K562 (cell line): Measurements from ENCODE around the gene HMGB1. TPM values are rescaled to one million over a fixed set of nuclear protein-coding genes. Genes with fewer than 3 reads are reported as not detected.

Source experiments
- ATAC-seq: fragments of 200-7000 bp; cut with Tn5 transposase; 3 replicates; pipeline ENCODE4 v1.9.1; 2020; ENCODE audit warnings: moderate library complexity
- BruUV-seq: library from RNA; stranded (reverse); fragments of 400-500 nt; replicated peaks from 2 replicates; lab custom pipeline; 2021; lab: Mats Ljungman, UMichigan
- CTCF ChIA-PET: fragments of 300-600 bp; formaldehyde crosslinking; extraction: SDS; loops from one replicate; lab custom pipeline; 2021; ENCODE audit warnings: low intra/inter-chr PET ratio; lab: Yijun Ruan, JAX
- POLR2A ChIA-PET: fragments of 300-600, 350-650 bp; sonication (Branson Sonifier 250); formaldehyde crosslinking; extraction: SDS; loops from one replicate; lab custom pipeline; 2021; ENCODE audit warnings: antibody characterized with exemption, inconsistent platforms; lab: Yijun Ruan, JAX
- DNase-seq, 4 experiments: peaks; one replicate each; pipeline versions ENCODE4 v3.0.0 to v3.0.0-alpha.2; 2011 to 2018; ENCODE audit warnings: low spot score in 3 of 4, mixed read lengths in 3 of 4; ENCODE audit errors: extremely low read depth in 1 of 4
- FAIRE-seq: peaks from 2 replicates; lab custom pipeline; 2011; peaks lifted over from hg19 to GRCh38; lab: Jason Lieb, UNC
- H2AFZ ChIP-seq: 2 replicates; pipeline ENCODE4 v1.6.0; 2011; ENCODE audit warnings: low read depth, low read length, control low read depth, inconsistent platforms
- H3K27ac ChIP-seq: fragments of 200-600 bp; 3 replicates; pipeline ENCODE4 v1.8.0; 2011; ENCODE audit warnings: low read depth, mild to moderate bottlenecking, control low read depth, inconsistent platforms, low read length, moderate library complexity, mixed read lengths; ENCODE audit errors: extremely low read depth
- H3K27me3 ChIP-seq, 2 experiments: fragments of 300-600 bp in 1 of 2; 2 replicates in 1 of 2; 3 replicates in 1 of 2; pipeline versions ENCODE4 v1.6.0 to v1.8.0; 2011; ENCODE audit warnings: inconsistent platforms in 2 of 2, low read length in 2 of 2, mild to moderate bottlenecking in 1 of 2, mixed read lengths in 1 of 2, moderate library complexity in 1 of 2; ENCODE audit not compliant: control insufficient read depth in 2 of 2, insufficient read depth in 2 of 2
- H3K36me3 ChIP-seq: fragments of 300-600 bp; 3 replicates; pipeline ENCODE4 v1.8.0; 2011; ENCODE audit warnings: mild to moderate bottlenecking, low read length, inconsistent platforms; ENCODE audit not compliant: control insufficient read depth, insufficient read depth
- H3K4me1 ChIP-seq, 2 experiments: fragments of 200-600 bp in 1 of 2; replicated peaks in 1 of 2; 2 replicates in 1 of 2; 3 replicates in 1 of 2; pipeline versions ENCODE4 v1.5.1 to v1.8.0; 2011; ENCODE audit warnings: inconsistent platforms in 2 of 2, low read length in 2 of 2, mild to moderate bottlenecking in 1 of 2, mixed read lengths in 1 of 2, moderate library complexity in 1 of 2; ENCODE audit not compliant: control insufficient read depth in 2 of 2, insufficient read depth in 2 of 2
- H3K4me2 ChIP-seq: 2 replicates; pipeline ENCODE4 v1.6.1; 2011; ENCODE audit warnings: low read length, control low read depth, inconsistent platforms, mixed read lengths; ENCODE audit not compliant: insufficient read depth
- H3K4me3 ChIP-seq: fragments of 200-600 bp; sonication (generic), shearing (Covaris generic); 2 replicates; pipeline ENCODE4 v1.5.1; 2016; ENCODE audit warnings: control low read depth, inconsistent platforms
- H3K79me2 ChIP-seq: fragments of 200-600 bp; 3 replicates; pipeline ENCODE4 v1.8.0; 2011; ENCODE audit warnings: low read length, inconsistent platforms; ENCODE audit not compliant: control insufficient read depth, insufficient read depth
- H3K9ac ChIP-seq, 2 experiments: 2 replicates each; pipeline versions ENCODE4 v1.6.0 to v1.6.1; 2011; ENCODE audit warnings: low read depth in 2 of 2, low read length in 2 of 2, control low read depth in 1 of 2, inconsistent platforms in 1 of 2, mild to moderate bottlenecking in 1 of 2, mixed read lengths in 1 of 2; ENCODE audit not compliant: insufficient read depth in 1 of 2
- H3K9me1 ChIP-seq: one replicate; pipeline ENCODE4 v1.6.0; 2011; ENCODE audit warnings: inconsistent platforms, mild to moderate bottlenecking, low read length, moderate library complexity; ENCODE audit not compliant: control insufficient read depth, insufficient read depth
- H3K9me3 ChIP-seq: replicated peaks from 2 replicates; pipeline ENCODE4 v1.5.1; 2011; ENCODE audit warnings: low read depth, low read length, inconsistent platforms; ENCODE audit not compliant: control insufficient read depth, insufficient read depth
- H4K20me1 ChIP-seq: replicated peaks from 2 replicates; pipeline ENCODE4 v1.6.1; 2011; ENCODE audit warnings: low read length, inconsistent platforms, mixed read lengths; ENCODE audit not compliant: control insufficient read depth, insufficient read depth
- GATAD2A ChIP-seq: fragments of 450-650 bp; IDR thresholded peaks from 2 replicates; pipeline ENCODE4 v1.6.1; 2017
- HDGF ChIP-seq: fragments of 450-650 bp; IDR thresholded peaks from 2 replicates; pipeline ENCODE4 v1.6.1; 2016
- LEF1 ChIP-seq: fragments of 450-650 bp; IDR thresholded peaks from 2 replicates; pipeline ENCODE4 v1.6.1; 2016; ENCODE audit warnings: mild to moderate bottlenecking
- MECOM ChIP-seq: fragments of 250-450 bp; sonication (Bioruptor Pico); IDR thresholded peaks from 2 replicates; pipeline ENCODE4 v1.8.0; 2022; ENCODE audit warnings: inconsistent platforms
- PHB ChIP-seq: fragments of 250-450 bp; sonication (Bioruptor Pico); IDR thresholded peaks from 2 replicates; pipeline ENCODE4 v1.5.0; 2021
- RNF219 ChIP-seq: fragments of 250-450 bp; sonication (Bioruptor Pico); IDR thresholded peaks from 2 replicates; pipeline ENCODE4 v1.5.0; 2022; ENCODE audit warnings: mild to moderate bottlenecking
- SMARCA5 ChIP-seq: fragments of 450-650 bp; IDR thresholded peaks from 2 replicates; pipeline ENCODE4 v1.6.1; 2016
- TSC22D4 ChIP-seq: fragments of 450-650 bp; IDR thresholded peaks from 2 replicates; pipeline ENCODE4 v1.6.1; 2016; ENCODE audit warnings: missing genetic modification characterization, missing biosample characterization, control low read depth
- TSHZ1 ChIP-seq: fragments of 250-450 bp; sonication (Bioruptor Pico); IDR thresholded peaks from 2 replicates; pipeline ENCODE4 v1.4.0; 2020; ENCODE audit warnings: mild to moderate bottlenecking, moderate library complexity
- ZNF511 ChIP-seq: sonication (generic); formaldehyde crosslinking; IDR thresholded peaks from 2 replicates; pipeline ENCODE4 v1.8.0; 2022; ENCODE audit warnings: mild to moderate bottlenecking, missing genetic modification reagents
- WGBS: fragments of 100-300 bp; shearing (Covaris generic); methylation state at CpG from one replicate; pipeline ENCODE4 v1.1.6; 2016; ENCODE audit warnings: low coverage, mixed read lengths; ENCODE audit not compliant: insufficient coverage; ENCODE audit errors: missing lambda C conversion rate; 5-methylcytosine and 5-hydroxymethylcytosine counted together
- in situ Hi-C: fragments of 300-500 bp; cut with MboI; formaldehyde crosslinking; loops from 4 replicates; pipeline ENCODE4 v1.15.0; 2018; ENCODE audit warnings: inconsistent platforms, mixed read lengths
- intact Hi-C: fragments of 100-400 bp; cut with micrococcal nuclease; formaldehyde crosslinking; loops from 2 replicates; pipeline ENCODE4 v1.14.2; 2022
- polyA plus RNA-seq, 8 experiments: library from polyadenylated mRNA; depleted of rRNA in 4 of 8; stranded (reverse) in 5 of 8; unstranded in 3 of 8; fragments of >200 nt; fragmentation: Nextera tagmentation in 2 of 8; fragmentation: Illumina TruSeq in 1 of 8; extraction: Ambion mirVana in 2 of 8; extraction: Trizol in 1 of 8; gene quantifications; 2 replicates each; pipeline versions ENCODE4 v1.2.1 to v1.2.3, GENCODE V29; 2011 to 2014; ENCODE audit warnings: inconsistent platforms in 1 of 8, missing spikeins in 1 of 8
- total RNA-seq, 7 experiments: library from RNA; depleted of rRNA in 6 of 7; stranded (reverse); fragments of >200 nt in 6 of 7; fragmentation: Illumina TruSeq in 2 of 7; extraction: Trizol in 2 of 7; gene quantifications; 2 replicates each; pipeline versions ENCODE4 v1.2.1 to v1.2.3, GENCODE V29; 2011 to 2021; ENCODE audit warnings: low replicate concordance in 1 of 7
- TF ChIP-seq, protein P1 (sequence below): fragments of 250-450 bp; sonication (Bioruptor Pico); IDR thresholded peaks from 2 replicates; pipeline ENCODE4 v1.4.0; 2020; ENCODE audit warnings: mild to moderate bottlenecking

The HMGB1 gene
- total and polyA plus RNA-seq, 9 of the 15 experiments (the other 6 are each of a cell fraction or from before 2014, with no cell fraction given), result 442 to 1,896 (median 933) TPM

DNA sequence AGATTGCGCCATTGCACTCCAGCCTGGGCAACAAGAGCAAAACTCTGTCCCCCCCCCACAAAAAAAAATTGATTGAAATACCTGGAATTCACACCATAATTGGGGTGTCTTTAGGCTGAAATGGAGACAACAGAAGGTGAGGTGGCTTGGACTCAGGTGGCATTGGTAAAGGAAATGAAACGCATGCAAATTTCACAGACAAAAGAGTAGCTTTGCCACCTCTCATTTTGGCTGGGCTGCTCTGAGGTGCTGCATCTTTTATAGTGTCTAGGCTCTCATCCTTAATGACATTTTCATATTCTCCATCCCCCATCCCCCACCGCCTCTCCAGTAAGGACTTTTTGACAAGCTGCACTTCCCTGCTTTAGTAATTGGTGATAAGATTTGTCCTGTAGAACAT is 36.5 kb downstream of the HMGB1 start:
- no peak overlapping the region for H3K4me2 ChIP-seq
- no peaks in the 10 kb centered on the region for H3K36me3 ChIP-seq
- intact Hi-C loops, result no loop called here
- no peaks in the 10 kb centered on the region for H3K4me1 ChIP-seq
- no peak for DNase-seq
- H3K9me1 ChIP-seq, result no peaks in the 10 kb centered on the region
- TF ChIP-seq TSHZ1 (CRISPR knock-in tag) (no peak), MECOM (no peak), HDGF (no peak), PHB (CRISPR knock-in tag) (no peak), GATAD2A (no peak), TSC22D4 (tag) (no peak), ZNF511 (CRISPR knock-in tag) (no peak), SMARCA5 (no peak), RNF219 (no peak), LEF1 (no peak)
- TF ChIP-seq, protein P1, sequence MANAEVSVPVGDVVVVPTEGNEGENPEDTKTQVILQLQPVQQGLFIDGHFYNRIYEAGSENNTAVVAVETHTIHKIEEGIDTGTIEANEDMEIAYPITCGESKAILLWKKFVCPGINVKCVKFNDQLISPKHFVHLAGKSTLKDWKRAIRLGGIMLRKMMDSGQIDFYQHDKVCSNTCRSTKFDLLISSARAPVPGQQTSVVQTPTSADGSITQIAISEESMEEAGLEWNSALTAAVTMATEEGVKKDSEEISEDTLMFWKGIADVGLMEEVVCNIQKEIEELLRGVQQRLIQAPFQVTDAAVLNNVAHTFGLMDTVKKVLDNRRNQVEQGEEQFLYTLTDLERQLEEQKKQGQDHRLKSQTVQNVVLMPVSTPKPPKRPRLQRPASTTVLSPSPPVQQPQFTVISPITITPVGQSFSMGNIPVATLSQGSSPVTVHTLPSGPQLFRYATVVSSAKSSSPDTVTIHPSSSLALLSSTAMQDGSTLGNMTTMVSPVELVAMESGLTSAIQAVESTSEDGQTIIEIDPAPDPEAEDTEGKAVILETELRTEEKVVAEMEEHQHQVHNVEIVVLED (CRISPR knock-in tag), result no peak
- TF ChIP-seq, all 486 proteins: peak for 0
- no peak overlapping the region for H2AFZ ChIP-seq
- no peaks in the 10 kb centered on the region for H3K9me3 ChIP-seq
- in situ Hi-C loops, result no loop called here
- no TSS peak for BruUV-seq
- H3K27me3 ChIP-seq, result peaks cover 0 to 8% of the 10 kb centered on the region in 2 experiments; a peak in 2 of 5 replicates
- FAIRE-seq (no peak), ATAC-seq (no peak)
- no peak overlapping the region for H3K27ac ChIP-seq
- H3K9ac ChIP-seq, result no peak overlapping the region
- WGBS, result 28% methylated on average over 3 of the region's 3 CpGs
- ChIA-PET CTCF (no interaction called here), POLR2A (interaction anchor here (0.5 kb wide), 1 partner anchor 26 kb away, joined by 3 read pairs; no protein-coding TSS in a partner anchor)
- no peak overlapping the region for H3K4me3 ChIP-seq
- no peaks in the 10 kb centered on the region for H4K20me1 ChIP-seq
- no peaks in the 10 kb centered on the region for H3K79me2 ChIP-seq
